Gastroesophageal sphincter (tissue), 4 donors: ENCODE results near the gene EPHA6. TPM values are rescaled to one million over a fixed set of nuclear protein-coding genes. Genes with fewer than 3 reads are reported as not detected.

Experiments used
- ATAC-seq: fragments of 150-250 bp; one replicate; pipeline ENCODE4 v1.9.1; 2016; ENCODE audit warnings: mild to moderate bottlenecking, moderate library complexity
- H3K27ac ChIP-seq, 4 donors: fragments of 200-600 bp; sonication (generic) in 3 of 4; 1 replicate in 3 of 4; 2 replicates in 1 of 4; pipeline ENCODE4 v1.5.1; 2016 to 2019
- H3K27me3 ChIP-seq: fragments of 200-600 bp; sonication (generic); one replicate; pipeline ENCODE4 v1.5.1; 2019
- H3K36me3 ChIP-seq, 2 donors: fragments of 200-600 bp; sonication (generic); one replicate each; pipeline ENCODE4 v1.5.1; 2019; ENCODE audit warnings: control low read depth in 1 of 2
- H3K4me1 ChIP-seq, 3 donors: fragments of 200-600 bp; sonication (generic); 1 replicate in 2 of 3; 2 replicates in 1 of 3; pipeline ENCODE4 v1.5.1; 2016 to 2019; ENCODE audit warnings: control low read depth in 2 of 3
- H3K4me3 ChIP-seq, 2 donors: fragments of 200-600 bp; sonication (generic); one replicate each; pipeline ENCODE4 v1.5.1; 2019; ENCODE audit warnings: mild to moderate bottlenecking in 1 of 2, moderate library complexity in 1 of 2
- H3K9me3 ChIP-seq, 3 donors: fragments of 200-600 bp; sonication (generic); one replicate each; pipeline ENCODE4 v1.5.1; 2017 to 2019; ENCODE audit warnings: control low read depth in 2 of 3
- CTCF ChIP-seq, 4 experiments: fragments of 200-600 bp in 2 of 4; fragments of 450-650 bp in 2 of 4; sonication (generic) in 1 of 4; IDR thresholded peaks; one replicate each; pipeline ENCODE4 v1.5.1; 2017 to 2019; ENCODE audit warnings: antibody characterized with exemption in 4 of 4, mild to moderate bottlenecking in 2 of 4, moderate library complexity in 2 of 4
- EP300 ChIP-seq: sonication (generic); formaldehyde crosslinking; IDR thresholded peaks from one replicate; pipeline ENCODE4 v1.6.1; 2017; ENCODE audit warnings: antibody characterized with exemption, mild to moderate bottlenecking
- POLR2A ChIP-seq, 2 donors: fragments of 450-650 bp; IDR thresholded peaks; one replicate each; pipeline ENCODE4 v1.6.1; 2017; ENCODE audit warnings: antibody characterized with exemption in 2 of 2, mild to moderate bottlenecking in 2 of 2, moderate library complexity in 1 of 2
- POLR2AphosphoS5 ChIP-seq: sonication (generic); formaldehyde crosslinking; IDR thresholded peaks from one replicate; pipeline ENCODE4 v1.6.1; 2017; ENCODE audit warnings: antibody characterized with exemption
- WGBS, 2 donors: methylation state at CpG; one replicate each; pipeline ENCODE4 v1.1.5; 2018; ENCODE audit warnings: low coverage in 1 of 2; 5-methylcytosine and 5-hydroxymethylcytosine counted together
- total RNA-seq, 4 donors: library from RNA; depleted of rRNA; stranded (reverse); fragments of >200 nt; gene quantifications; one replicate each; pipeline ENCODE4 v1.1.0, GENCODE V29; 2016

EPHA6 gene
- total RNA-seq, 4 donors from 2014 or later: 1.6 to 4.2 (median 2.9) TPM

GRCh38 chr3:97181704-97182103 is 367.3 kb downstream of the EPHA6 start:
- peaks cover 0 to 31% (median 3%) of the 10 kb centered on the region in 3 donors for H3K9me3 ChIP-seq
- WGBS, 2 donors: 67 to 74% methylated on average over 3 of the region's 3 CpGs
- H3K4me1 ChIP-seq: no peaks in the 10 kb centered on the region
- H3K4me3 ChIP-seq: no peak overlapping the region
- H3K36me3 ChIP-seq: no peaks in the 10 kb centered on the region
- TF ChIP-seq POLR2A (IDR thresholded peaks at IDR 0.05) (no peak), EP300 (no peak), CTCF (IDR thresholded peaks at IDR 0.05) (no peak), POLR2AphosphoS5 (no peak)
- H3K27me3 ChIP-seq: no peaks in the 10 kb centered on the region
- ATAC-seq: no peak
- no peak overlapping the region for H3K27ac ChIP-seq

GRCh38 chr3:97187771-97188170 is 373.4 kb downstream of the EPHA6 start:
- ATAC-seq: no peak
- H3K27ac ChIP-seq: no peak overlapping the region
- no peak for TF ChIP-seq POLR2A (IDR thresholded peaks at IDR 0.05)
- no peak for TF ChIP-seq POLR2AphosphoS5
- no peak for TF ChIP-seq EP300
- no peak for TF ChIP-seq CTCF (IDR thresholded peaks at IDR 0.05)
- H3K27me3 ChIP-seq: no peaks in the 10 kb centered on the region
- H3K4me3 ChIP-seq: no peak overlapping the region
- H3K36me3 ChIP-seq: no peaks in the 10 kb centered on the region
- no peaks in the 10 kb centered on the region for H3K9me3 ChIP-seq
- H3K4me1 ChIP-seq: no peaks in the 10 kb centered on the region

- Histone ChIP-seq H3K9me3 (no peaks in the 10 kb centered on the region), H3K4me1 (no peaks in the 10 kb centered on the region), H3K27me3 (no peaks in the 10 kb centered on the region), H3K4me3 (no peak overlapping the region), H3K27ac (no peak overlapping the region), H3K36me3 (no peaks in the 10 kb centered on the region)
- WGBS, 2 donors: 80 to 100% methylated on average over 2 of the region's 2 CpGs
- ATAC-seq: no peak
- TF ChIP-seq POLR2A (IDR thresholded peaks at IDR 0.05): no peak
- no peak for TF ChIP-seq CTCF (IDR thresholded peaks at IDR 0.05)
- TF ChIP-seq EP300: no peak
- TF ChIP-seq POLR2AphosphoS5: no peak
Observed at GRCh38 chr3:97189835-97190234, 375.4 kb downstream of the EPHA6 start.

GRCh38 chr3:97197083-97197482 is 382.7 kb downstream of the EPHA6 start:
- 93 to 95% methylated on average over 2 to 3 of the region's 4 CpGs for WGBS, 2 donors
- no peaks in the 10 kb centered on the region for H3K36me3 ChIP-seq
- H3K4me1 ChIP-seq: no peaks in the 10 kb centered on the region
- no peak for ATAC-seq
- no peak for TF ChIP-seq POLR2AphosphoS5
- no peak for TF ChIP-seq POLR2A (IDR thresholded peaks at IDR 0.05)
- no peak for TF ChIP-seq EP300
- TF ChIP-seq CTCF (IDR thresholded peaks at IDR 0.05): no peak
- no peaks in the 10 kb centered on the region for H3K27me3 ChIP-seq
- H3K27ac ChIP-seq: no peak overlapping the region
- no peak overlapping the region for H3K4me3 ChIP-seq
- H3K9me3 ChIP-seq: no peaks in the 10 kb centered on the region

DNA sequence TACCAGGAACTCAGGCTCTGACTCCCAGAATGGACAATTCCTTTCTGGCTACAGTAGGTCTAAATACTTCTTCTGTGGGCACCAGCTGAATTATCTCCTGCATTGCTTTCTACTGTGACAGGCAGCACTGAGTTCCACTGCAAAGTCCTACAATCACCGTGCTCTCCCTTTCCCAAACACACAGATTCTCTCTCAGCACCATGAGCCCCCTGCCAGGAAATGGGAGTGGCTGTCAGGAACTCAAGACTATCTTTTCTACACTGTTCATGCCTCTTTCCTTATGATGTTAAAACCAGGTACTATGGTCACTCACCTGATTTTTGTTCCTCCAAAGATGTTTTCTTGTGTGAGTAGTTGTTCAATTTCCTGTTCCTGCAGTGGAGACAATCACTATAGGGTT is 383.4 kb downstream of the EPHA6 start:
- TF ChIP-seq EP300 (no peak), POLR2A (IDR thresholded peaks at IDR 0.05) (no peak), POLR2AphosphoS5 (no peak), CTCF (IDR thresholded peaks at IDR 0.05) (no peak)
- no peak for ATAC-seq

More for the DNA sequence above, 383.4 kb downstream of the EPHA6 start:
- 75% methylated on average over 1 of the region's 1 CpG; no CpG with 5 or more reads in 1 of the 2 donors for WGBS, 2 donors
- Histone ChIP-seq H3K27ac (no peak overlapping the region), H3K27me3 (no peaks in the 10 kb centered on the region), H3K4me1 (no peaks in the 10 kb centered on the region), H3K36me3 (no peaks in the 10 kb centered on the region), H3K9me3 (no peaks in the 10 kb centered on the region), H3K4me3 (no peak overlapping the region)
